WI38 (cell line): Measurements from ENCODE around the gene SCOC.
"Not testable (repeated sequence)": the region's sequence is repeated elsewhere in the genome, so short reads cannot be mapped to it uniquely, and the experiment has no call there.

ENCODE experiments used
- H3K4me3 ChIP-seq: 2 replicates; pipeline ENCODE4 v1.5.1; 2011; ENCODE audit warnings: low read depth, mild to moderate bottlenecking, control low read depth, low read length
- CTCF ChIP-seq: IDR thresholded peaks from 2 replicates; pipeline ENCODE4 v1.5.1; 2012; ENCODE audit warnings: low read depth, mild to moderate bottlenecking, control low read depth, low read length

Gene SCOC

GRCh38 chr4:140382732-140383131, 9.3 kb downstream of the SCOC start:
- H3K4me3 ChIP-seq = no peak overlapping the region
- no peak for TF ChIP-seq CTCF

- TF ChIP-seq CTCF = no peak
Measured at GRCh38 chr4:140388015-140388414, 14.6 kb downstream of the SCOC start.

GRCh38 chr4:140395668-140396067, 22.2 kb downstream of the SCOC start:
- no peak for TF ChIP-seq CTCF
- no peak overlapping the region for H3K4me3 ChIP-seq

More at GRCh38 chr4:140388015-140388414, 14.6 kb downstream of the SCOC start:
- H3K4me3 ChIP-seq = no peak overlapping the region

- H3K4me3 ChIP-seq = no peak overlapping the region
- no peak for TF ChIP-seq CTCF
Measured at GRCh38 chr4:140400111-140400510, 26.7 kb downstream of the SCOC start.

GRCh38 chr4:140406292-140406691, 32.8 kb downstream of the SCOC start:
- TF ChIP-seq CTCF = no peak
- H3K4me3 ChIP-seq = no peak overlapping the region

- TF ChIP-seq CTCF = no peak
- H3K4me3 ChIP-seq = no peak overlapping the region
Measured at GRCh38 chr4:140408974-140409373, 35.5 kb downstream of the SCOC start.

GRCh38 chr4:140413130-140413969, 39.9 kb downstream of the SCOC start:
- H3K4me3 ChIP-seq = not testable (repeated sequence)

- no peak for TF ChIP-seq CTCF
- H3K4me3 ChIP-seq = no peak overlapping the region
Measured at GRCh38 chr4:140423106-140423505, 49.7 kb downstream of the SCOC start.
